HG03097 (cell line): ENCODE results near the gene CORO1C.
"Not testable (repeated sequence)": the region's sequence is repeated elsewhere in the genome, so short reads cannot be mapped to it uniquely, and the experiment has no call there.

Experiments
- ATAC-seq: cut with Tn5 transposase; IDR thresholded peaks from one replicate; pipeline ENCODE4 v1.9.1; 2021; ENCODE audit not compliant: unreplicated experiment, low FRiP score

Gene CORO1C

DNA sequence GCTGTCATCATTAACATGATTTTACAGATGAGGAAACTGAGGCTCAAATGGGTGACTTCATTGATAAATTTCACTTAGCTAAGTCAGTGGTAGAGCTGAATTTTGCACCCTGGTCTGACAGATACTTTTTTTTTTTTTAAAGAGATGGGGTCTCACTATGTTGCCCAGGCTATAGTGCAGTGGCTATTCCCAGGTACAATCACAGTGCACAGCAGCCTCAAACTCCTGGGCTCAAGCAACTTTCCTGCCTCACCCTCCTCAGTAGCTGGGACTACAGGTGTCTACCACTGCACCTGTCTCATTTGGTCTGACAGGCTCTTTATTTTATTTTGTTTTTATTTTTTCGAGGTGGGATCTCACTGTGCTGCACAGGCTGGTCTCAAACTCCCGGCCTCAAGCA, 24.2 kb upstream of the CORO1C start:
- no peak for ATAC-seq

DNA sequence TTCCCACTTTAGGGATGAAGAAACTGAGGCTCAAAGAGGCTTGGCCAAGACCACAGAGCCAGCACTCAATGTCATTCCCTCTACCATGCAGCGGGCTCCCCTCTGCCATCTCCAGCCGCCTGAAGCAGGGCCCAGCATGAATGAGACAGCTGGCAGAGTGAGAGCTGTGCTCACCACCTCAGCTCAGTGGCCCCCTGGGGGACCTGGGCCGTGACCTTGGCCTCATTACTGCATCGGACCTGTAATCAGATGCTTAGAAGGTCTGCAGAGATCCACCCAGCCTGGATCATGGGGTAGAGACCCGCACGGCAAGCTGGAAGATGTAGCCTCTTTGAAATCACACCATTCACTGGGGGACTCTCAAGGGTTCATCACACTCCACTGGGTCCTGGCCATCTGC, 22.7 kb upstream of the CORO1C start:
- ATAC-seq: no peak

DNA sequence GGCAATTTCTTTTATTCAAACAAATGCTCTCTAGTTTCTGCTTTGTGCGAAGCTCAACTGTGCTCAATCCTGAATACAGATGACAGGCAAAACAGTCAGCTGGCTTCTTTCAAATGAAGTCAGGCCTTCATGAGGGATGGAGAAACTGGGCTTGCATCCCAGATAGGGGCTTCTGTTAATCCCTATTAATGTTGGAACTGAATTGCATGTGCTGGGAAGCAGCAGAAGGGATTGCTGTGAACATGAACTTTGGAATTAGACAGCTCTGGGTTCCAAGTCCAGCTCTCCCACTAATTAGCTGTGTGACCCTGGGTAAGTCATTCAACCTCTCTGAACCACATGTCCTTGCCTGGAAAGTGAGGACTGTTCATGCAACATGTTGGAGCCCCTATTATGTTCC, 21.1 kb upstream of the CORO1C start:
- no peak for ATAC-seq

DNA sequence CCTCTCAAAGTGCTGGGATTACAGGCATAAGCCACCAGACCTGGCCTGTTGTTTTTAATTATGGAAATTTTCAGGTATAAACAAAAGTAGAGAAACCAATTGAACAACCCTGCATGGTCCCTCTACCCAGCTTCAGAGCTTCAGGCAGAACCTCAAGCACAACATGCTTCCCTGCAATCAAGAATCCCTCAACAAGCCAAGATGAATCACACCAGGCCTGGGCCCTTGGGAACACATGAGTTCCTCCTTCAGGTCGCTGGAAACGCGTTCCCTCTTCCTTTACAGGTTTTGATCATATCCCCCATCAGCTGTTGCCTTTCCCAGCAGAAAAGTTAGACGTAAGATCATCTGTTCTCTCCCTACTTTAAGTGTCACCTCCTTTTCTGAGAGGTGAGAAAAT, 20.5 kb upstream of the CORO1C start:
- ATAC-seq: no peak

DNA sequence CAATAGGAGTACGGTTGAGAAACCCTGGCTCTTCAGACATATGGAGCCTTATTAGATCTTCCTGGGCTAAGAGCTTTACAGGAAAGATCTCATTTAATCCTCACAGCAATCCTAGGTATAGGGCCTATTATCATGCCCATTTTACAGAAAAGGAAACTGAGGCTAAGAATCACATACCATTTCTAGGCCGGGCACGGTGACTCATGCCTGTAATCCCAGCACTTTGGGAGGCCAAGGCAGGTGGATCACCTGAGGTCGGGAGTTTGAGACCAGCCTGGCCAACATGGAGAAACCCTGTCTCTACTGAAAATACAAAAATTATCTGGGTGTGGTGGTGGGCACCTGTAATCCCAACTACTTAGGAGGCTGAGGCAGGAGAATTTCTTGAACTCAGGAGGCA, 19.7 kb upstream of the CORO1C start:
- ATAC-seq: not testable (repeated sequence)

DNA sequence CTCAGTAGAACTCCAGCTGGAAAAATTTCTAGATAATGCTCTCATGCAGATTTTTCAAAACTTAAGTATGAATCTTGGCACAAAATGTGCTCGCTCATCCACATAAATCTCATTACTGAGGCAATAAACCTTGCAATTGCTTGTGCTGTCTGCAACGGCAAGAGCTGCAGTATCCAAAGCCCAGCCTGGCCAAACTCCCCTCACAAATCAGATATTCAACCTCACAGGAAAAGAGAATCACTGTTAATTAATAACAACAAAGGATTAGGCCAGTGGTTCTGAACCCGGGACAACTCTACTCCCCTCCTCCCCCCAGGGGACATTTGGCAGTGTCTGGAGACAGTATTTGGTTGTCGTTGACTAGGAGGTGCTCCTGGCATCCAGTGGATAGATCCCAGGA, 19.2 kb upstream of the CORO1C start:
- ATAC-seq: no peak

DNA sequence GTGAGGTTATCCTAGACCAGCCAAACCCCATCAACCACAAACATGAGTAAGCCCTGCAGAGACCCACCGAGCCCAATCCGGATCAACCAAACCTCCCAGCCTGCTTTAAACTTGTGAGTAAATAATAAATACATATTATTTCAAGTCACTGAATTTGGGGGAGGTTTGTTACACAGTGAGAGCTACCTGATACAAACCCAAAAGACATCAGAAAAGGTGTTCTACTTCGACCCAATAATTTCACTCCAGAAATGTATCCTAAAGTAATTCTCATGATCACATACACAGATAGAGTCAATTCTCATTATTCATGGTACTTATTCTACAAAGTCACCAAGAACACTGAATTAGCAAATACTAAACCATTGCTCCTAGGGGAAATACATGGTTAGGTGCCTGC, 16.2 kb upstream of the CORO1C start:
- no peak for ATAC-seq

DNA sequence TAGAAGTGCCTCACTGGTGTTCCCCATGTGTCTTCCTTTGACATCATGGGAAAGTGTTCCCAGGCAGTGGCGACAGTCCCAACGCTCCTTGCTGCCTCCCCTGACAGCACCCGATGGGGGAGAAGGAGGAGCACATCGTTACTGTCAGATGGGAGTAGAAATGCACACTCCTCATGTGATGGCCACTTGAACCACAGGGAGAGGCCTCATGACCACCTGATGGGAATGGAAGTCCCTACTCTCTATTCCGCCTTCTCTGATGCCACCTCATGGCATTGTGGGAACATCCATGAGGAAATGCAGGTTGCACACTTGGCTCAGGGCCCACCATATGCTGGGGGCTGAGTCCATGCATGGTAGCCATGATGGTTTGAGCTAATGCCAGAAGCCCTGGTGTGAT, 14.3 kb upstream of the CORO1C start:
- ATAC-seq: no peak

DNA sequence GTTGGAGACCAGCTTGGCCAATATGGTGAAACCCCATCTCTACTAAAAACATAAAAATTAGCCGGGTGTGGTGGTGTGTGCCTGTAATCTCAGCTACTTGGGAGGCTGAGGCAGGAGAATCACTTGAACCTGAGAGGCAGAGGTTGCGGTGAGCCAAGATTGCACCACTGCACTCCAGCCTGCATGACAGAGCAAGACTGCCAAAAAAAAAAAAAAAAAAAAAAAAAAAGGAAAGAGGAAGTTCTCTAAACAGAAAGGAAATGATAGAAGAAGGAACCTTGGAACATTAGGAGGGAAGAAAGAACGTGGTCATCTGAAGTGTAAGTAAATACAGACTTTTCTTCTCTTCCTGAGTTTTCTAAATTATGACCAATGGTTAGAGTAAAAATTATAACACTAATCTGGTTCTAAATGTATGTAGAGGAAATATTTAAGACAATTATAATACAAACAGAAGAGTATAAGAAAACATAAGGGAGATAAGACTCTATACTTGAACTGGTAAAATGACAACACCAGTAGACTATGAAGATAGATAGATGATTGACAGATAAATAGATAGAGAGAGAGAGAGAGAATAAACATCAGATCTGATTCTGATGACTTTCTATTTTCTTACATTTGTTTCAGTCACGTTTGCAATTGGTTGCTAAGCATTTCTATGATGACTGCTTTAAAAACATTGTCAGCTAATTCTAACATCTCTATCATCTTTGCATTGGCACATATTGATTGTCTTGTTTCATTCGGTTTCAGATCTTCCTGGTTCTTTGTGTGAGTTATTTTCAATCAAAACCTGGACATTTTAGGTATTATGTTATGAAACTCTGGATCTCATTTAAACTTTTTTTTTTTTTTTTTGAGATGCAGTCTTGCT, 12.9 kb upstream of the CORO1C start:
- ATAC-seq: no peak

DNA sequence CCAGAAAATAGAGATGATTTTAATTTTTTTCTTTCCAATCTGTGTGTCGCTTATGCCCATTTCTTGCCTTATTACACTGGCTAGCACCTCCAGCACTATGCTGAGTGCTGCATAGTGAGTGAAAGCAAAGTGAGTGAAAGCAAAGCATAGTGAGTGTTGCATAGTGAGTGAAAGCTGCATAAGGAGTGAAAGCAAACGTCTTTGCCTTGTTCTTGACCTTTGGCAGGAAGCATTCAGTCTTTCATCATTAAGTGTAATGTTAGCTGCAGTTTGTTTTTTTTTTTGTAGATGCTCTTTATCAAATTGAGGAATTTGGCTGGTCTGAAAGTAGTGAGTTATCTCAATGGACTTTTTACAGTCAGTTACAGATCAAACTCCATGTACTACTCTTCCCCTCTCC, 6.9 kb upstream of the CORO1C start:
- ATAC-seq: no peak

DNA sequence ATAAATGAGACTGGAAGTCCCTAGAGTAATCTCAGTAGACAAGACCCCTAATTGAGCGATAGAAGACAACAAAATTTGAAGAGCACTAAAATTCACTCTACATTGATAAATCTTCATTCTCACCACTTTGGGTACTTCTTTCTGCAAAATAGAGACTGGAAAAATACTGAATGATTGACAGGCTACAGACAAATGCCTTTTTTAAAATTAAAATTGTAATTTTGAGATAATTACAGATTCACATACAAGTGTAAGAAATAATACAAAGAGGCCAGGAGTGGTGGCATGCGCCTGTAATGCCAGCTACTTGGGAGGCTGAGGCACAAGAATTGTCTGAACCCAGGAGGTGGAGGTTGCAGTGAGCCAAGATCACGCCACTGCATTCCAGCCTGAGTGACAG, 4.5 kb upstream of the CORO1C start:
- no peak for ATAC-seq

DNA sequence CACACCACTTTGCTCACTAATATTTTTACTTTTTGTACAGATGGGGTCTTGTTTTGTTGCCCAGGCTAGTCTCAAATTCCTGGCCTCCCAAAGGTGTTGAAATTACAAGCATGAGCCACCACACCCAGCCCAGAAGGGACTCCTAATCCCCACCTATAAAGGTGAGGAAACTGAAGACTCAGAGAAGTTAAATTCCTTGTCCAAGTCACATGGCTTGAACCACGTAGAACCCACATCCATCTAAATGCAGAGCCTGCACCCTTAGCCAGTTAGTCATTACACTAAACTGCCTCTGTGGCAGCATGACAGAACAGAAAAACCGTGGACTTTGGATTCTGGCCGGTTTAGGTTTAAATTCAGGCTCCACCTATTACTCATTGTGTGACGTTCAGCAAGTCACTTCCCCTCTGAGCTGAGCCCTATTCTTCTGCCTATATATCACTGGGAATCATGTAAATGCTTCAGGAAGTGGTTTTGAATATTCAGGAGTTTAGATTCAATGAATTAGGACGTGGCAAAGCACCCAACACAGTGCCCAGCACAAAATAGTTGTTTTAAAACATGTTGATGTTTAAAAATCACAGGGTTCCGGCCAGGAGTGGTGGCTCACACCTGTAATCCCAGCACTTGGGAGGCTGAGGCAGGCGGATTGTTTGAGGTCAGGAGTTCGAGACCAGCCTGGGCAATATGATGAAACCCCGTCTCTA, 3.0 kb upstream of the CORO1C start:
- ATAC-seq: no peak

DNA sequence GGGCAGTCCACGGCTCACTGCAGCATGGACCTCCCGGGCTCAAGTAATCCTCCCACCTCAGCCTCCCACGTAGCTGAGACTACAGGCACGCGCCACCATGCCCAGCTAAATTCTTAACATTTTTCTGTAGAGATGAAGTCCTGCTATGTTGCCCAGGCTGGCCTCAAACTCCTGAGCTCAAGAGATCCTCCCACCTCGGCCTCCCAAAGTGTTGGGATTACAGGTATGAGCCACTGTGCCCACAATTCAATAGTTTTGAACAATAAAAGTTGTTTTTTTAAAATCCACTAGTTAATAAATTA, 1.9 kb upstream of the CORO1C start:
- not testable (repeated sequence) for ATAC-seq

DNA sequence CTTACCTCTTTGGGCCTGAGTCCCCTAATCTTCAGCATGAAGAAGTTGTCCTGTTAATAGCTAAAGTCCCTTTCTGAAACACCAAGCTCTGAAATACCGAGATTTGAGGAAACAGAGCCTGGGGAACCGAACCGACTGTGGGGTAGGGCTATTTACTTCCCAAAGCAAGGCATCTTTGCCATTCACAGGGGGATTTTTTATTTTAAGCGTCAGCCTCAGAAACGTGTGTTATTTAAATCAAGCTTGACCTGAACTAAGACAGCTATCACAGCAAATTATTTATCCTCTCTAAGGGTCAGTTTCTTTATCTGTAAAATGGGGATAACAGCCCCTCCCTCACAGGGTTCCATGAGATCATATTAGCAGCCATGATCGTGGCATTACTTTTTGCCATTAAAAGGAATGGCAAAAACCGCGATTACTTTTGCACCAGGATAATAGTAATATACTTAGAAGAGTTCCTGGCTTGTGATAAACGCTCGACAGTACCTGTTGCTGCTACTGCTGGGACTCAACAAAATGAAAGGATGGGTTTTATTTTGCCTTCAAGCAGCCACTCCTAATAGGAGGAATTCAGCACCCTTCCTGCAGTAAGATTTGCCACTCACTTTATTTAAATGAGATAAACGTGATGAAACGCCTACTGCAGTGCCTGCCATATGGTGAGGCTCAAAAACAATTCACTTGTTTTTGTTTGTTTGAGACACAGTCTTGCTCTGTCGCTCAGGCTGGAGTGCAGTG, 1.3 kb upstream of the CORO1C start:
- no peak for ATAC-seq

DNA sequence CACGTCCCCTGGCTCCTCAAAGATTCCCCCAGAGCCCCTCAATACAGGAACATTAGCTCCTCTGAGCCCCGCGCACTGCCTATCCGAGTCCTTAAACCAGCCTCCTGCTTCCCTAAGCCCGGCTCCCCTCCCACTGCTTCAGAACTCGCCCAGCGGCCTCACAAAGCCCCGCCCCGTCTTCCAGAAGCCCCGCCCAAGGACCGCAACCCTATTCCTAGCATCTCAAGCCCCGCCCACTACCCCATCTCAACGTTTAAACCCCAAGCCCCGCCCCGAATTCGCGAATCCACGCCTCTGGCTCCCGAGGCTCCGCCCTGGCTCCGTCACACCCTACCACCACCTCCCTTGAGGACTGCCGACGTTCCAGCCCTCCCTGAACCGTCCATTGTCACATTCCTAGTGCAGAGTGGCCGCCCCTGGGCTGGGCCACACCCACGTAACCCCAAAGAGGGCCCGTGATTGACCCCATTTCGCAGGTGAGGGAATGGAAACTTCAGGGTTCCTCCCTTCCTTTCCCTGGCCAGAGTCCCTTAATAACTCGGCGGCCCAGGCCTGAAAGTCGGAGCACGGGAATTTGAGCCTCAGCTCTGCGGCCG, 646 bp upstream of the CORO1C start:
- ATAC-seq: peak; percentile 35

DNA sequence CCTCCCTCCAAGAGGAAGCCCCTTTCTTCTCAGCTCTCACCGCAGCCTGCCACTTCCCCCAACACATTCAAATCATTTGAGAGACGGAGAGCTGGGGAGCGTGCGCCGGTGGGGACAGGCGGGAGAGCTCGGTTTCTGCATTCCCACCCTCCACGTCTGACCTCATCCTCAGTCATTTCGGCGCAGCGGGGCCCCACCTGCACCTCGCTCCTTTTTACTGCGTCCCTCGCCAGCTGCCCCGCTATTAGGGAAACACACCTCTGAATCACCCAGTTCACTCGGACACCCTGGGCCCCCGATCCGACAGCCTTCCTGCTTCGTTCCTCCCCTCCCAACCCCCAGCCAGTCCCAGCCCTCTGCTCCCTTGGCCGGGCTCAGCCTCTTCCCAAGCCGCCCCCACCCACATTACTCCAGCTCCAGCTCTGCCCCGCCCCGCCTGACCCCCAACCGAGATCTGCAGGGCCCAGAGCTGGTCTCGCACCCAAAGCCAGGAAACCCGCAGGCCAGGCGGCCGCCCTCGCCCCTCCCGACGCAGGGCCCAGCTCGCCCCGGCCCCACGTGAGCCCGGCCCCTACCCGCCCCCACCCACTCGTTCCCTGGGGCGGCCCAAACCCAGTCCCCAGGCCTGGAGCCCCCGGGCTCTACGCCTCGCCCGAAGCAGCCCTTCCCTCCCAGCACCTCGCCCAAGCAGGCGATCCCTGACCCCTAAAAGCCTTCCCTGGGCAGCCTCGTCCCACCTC, 783 bp downstream of the CORO1C start:
- no peak for ATAC-seq

DNA sequence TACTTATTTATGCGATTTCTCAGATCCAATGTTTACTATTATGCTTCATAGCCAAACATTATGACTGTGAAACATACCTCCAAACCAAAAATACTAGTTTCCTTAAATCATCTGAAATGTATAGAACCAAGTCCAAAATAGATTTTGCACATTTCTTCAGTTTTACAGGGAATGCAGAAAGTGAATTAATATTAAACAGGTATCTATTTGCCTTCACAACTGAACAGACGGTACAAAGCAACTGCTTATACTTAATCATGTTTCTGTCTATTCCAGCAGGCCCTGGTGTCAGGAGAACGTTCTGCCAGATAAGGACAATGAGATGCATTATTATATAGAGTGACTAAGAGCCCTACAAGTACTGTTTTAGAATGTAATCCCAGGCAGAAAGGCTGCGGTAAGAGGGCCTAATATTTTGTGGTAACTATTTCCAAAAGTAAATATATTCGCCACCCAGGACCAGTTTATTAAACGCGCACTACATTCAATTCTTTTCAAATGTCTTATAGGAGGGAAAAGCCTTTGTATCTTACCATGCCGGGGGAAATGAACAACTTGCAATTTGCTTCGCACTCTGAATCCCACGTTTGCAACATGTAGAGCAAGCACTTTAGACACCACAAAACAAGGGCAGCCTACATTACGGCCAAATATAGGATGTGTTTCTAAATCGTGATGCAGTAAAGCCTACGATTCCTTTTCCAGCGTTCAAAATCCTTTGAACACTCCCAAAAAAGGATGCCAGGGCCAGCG, 1.5 kb downstream of the CORO1C start:
- no peak for ATAC-seq

DNA sequence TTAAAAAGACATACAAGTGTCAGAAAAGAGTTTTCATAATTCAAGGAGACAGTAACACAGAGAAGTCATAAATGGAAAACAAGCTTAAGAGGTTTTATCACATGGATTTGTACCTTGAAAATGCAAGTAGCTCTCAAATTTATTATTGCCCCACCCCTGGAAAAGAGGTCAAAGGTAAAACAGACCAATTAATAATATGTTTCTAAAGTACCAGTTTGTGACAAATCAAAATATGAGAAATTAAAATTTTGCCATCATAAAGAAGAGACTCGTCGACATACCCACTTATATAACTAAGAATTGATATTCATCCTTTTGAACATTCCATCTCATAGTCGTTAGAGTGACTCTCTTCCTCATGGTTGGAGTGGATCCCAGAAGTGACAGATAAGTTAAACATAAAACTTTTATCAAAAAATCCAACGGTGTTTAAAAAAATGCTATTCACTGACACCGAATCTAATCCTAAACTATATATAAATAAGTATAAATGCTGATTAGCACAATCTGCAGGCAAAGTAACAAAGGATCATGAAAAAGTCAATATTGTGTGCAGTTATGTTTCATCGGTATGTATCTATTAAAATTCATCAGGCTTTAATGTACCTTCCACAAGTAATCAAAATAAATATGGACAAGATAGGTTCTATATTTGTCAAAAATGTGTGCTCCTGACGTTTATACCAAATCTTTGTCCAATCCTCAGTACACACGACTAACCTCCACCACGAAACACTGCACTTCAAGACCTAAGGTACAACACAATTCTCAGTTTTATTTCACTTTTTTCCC, 2.3 kb downstream of the CORO1C start:
- ATAC-seq: no peak
